H1 (cell line): ENCODE results near the gene MED29. TPM values are rescaled to one million over a fixed set of nuclear protein-coding genes. Genes with fewer than 3 reads are reported as not detected.

Experiments used
- CTCF ChIA-PET: fragments of 300-600 bp; sonication (Branson Sonifier 250); formaldehyde crosslinking; loops from one replicate; lab custom pipeline; 2021; ENCODE audit not compliant: partially characterized antibody; lab: Charles Lee
- POLR2A ChIA-PET: fragments of 300-600 bp; sonication (Branson Sonifier 250); formaldehyde crosslinking; loops from one replicate; lab custom pipeline; 2021; ENCODE audit warnings: inconsistent platforms; ENCODE audit not compliant: partially characterized antibody; lab: Charles Lee
- DNase-seq, 2 experiments: peaks; one replicate each; pipeline versions ENCODE4 v3.0.0 to v3.0.0-alpha.2; 2010 to 2022; ENCODE audit warnings: low spot score in 2 of 2, low read depth in 1 of 2, mixed read lengths in 1 of 2
- FAIRE-seq: peaks from 2 replicates; lab custom pipeline; 2011; peaks lifted over from hg19 to GRCh38; lab: Jason Lieb, UNC
- H2AFZ ChIP-seq: 2 replicates; pipeline ENCODE4 v1.8.1; 2012; ENCODE audit warnings: low read length, inconsistent platforms
- H2AK5ac ChIP-seq: 2 replicates; pipeline ENCODE4 v1.6.1; 2013; ENCODE audit warnings: low read depth, low read length
- H2BK120ac ChIP-seq: replicated peaks from 2 replicates; pipeline ENCODE3; 2013; ENCODE audit warnings: low read depth, low read length, inconsistent platforms
- H2BK12ac ChIP-seq: 2 replicates; pipeline ENCODE4 v1.6.1; 2013; ENCODE audit warnings: low read depth, low read length
- H2BK15ac ChIP-seq: 2 replicates; pipeline ENCODE4 v1.6.1; 2013; ENCODE audit warnings: low read length
- H2BK20ac ChIP-seq: 2 replicates; pipeline ENCODE4 v1.6.1; 2013; ENCODE audit warnings: low read length
- H2BK5ac ChIP-seq: 2 replicates; pipeline ENCODE4 v1.6.1; 2013; ENCODE audit warnings: low read depth, low read length
- H3K14ac ChIP-seq: 2 replicates; pipeline ENCODE4 v1.6.1; 2013; ENCODE audit warnings: inconsistent platforms; ENCODE audit not compliant: insufficient read length
- H3K18ac ChIP-seq: 2 replicates; pipeline ENCODE4 v1.6.1; 2013; ENCODE audit warnings: low read length; ENCODE audit errors: extremely low read depth
- H3K23ac ChIP-seq: 2 replicates; pipeline ENCODE4 v1.6.1; 2013; ENCODE audit warnings: inconsistent platforms; ENCODE audit not compliant: insufficient read length
- H3K23me2 ChIP-seq: 2 replicates; pipeline ENCODE4 v1.6.1; 2013; ENCODE audit warnings: low read depth, low read length
- H3K27ac ChIP-seq: 2 replicates; pipeline ENCODE4 v1.6.1; 2011; ENCODE audit warnings: low read depth, low read length, inconsistent platforms
- H3K27me3 ChIP-seq, 4 experiments: replicated peaks in 1 of 4; 1 replicate in 1 of 4; 2 replicates in 3 of 4; pipeline versions ENCODE4 v1.6.1 to v1.8.1; 2011 to 2013; ENCODE audit warnings: low read length in 3 of 4, mild to moderate bottlenecking in 3 of 4, inconsistent platforms in 2 of 4, mixed read lengths in 2 of 4, moderate library complexity in 1 of 4; ENCODE audit not compliant: control insufficient read depth in 3 of 4, insufficient read depth in 3 of 4; ENCODE audit errors: extremely low read depth in 1 of 4
- H3K36me3 ChIP-seq, 4 experiments: 2 replicates each; pipeline versions ENCODE4 v1.6.1 to v1.8.1; 2011 to 2013; ENCODE audit warnings: mild to moderate bottlenecking in 4 of 4, low read length in 3 of 4, moderate library complexity in 2 of 4, control low read depth in 1 of 4, inconsistent platforms in 1 of 4; ENCODE audit not compliant: insufficient read depth in 4 of 4, control insufficient read depth in 2 of 4
- H3K4ac ChIP-seq: replicated peaks from 2 replicates; pipeline ENCODE3; 2013; ENCODE audit warnings: low read length, low read depth, mixed read lengths, inconsistent platforms; ENCODE audit not compliant: insufficient read length
- H3K4me1 ChIP-seq, 4 experiments: replicated peaks in 1 of 4; 1 replicate in 1 of 4; 2 replicates in 3 of 4; pipeline versions ENCODE4 v1.6.1 to v1.8.1; 2011 to 2013; ENCODE audit warnings: low read length in 3 of 4, inconsistent platforms in 2 of 4, mixed read lengths in 1 of 4; ENCODE audit not compliant: insufficient read depth in 4 of 4, control insufficient read depth in 3 of 4
- H3K4me2 ChIP-seq, 2 experiments: 2 replicates each; pipeline versions ENCODE4 v1.6.1 to v1.8.1; 2011 to 2013; ENCODE audit warnings: low read depth in 2 of 2, low read length in 2 of 2, control low read depth in 1 of 2, inconsistent platforms in 1 of 2, mild to moderate bottlenecking in 1 of 2; ENCODE audit not compliant: insufficient read depth in 1 of 2
- H3K4me3 ChIP-seq, 4 experiments: fragments of 200-600, 300-600 bp in 1 of 4; sonication (generic), shearing (Covaris generic), sonication (Bioruptor Twin) in 1 of 4; 2 replicates each; pipeline versions ENCODE4 v1.5.1 to v1.8.1; 2011 to 2016; ENCODE audit warnings: low read length in 4 of 4, low read depth in 3 of 4, control low read depth in 2 of 4, inconsistent platforms in 2 of 4, mild to moderate bottlenecking in 2 of 4, mixed read lengths in 1 of 4, moderate library complexity in 1 of 4; ENCODE audit not compliant: insufficient read depth in 2 of 4; ENCODE audit errors: extremely low read depth in 1 of 4
- H3K56ac ChIP-seq: replicated peaks from 2 replicates; pipeline ENCODE3; 2013; ENCODE audit warnings: low read depth, mild to moderate bottlenecking, mixed read lengths, low read length, inconsistent platforms; ENCODE audit not compliant: insufficient read length
- H3K79me1 ChIP-seq: 2 replicates; pipeline ENCODE4 v1.6.1; 2013; ENCODE audit warnings: low read depth, low read length, control low read depth
- H3K79me2 ChIP-seq, 2 experiments: 2 replicates each; pipeline versions ENCODE4 v1.6.1 to v1.8.1; 2012 to 2013; ENCODE audit warnings: low read length in 2 of 2, mild to moderate bottlenecking in 2 of 2, inconsistent platforms in 1 of 2; ENCODE audit not compliant: insufficient read depth in 2 of 2, control insufficient read depth in 1 of 2
- H3K9ac ChIP-seq, 4 experiments: replicated peaks in 1 of 4; 1 replicate in 1 of 4; 2 replicates in 3 of 4; pipeline versions ENCODE4 v1.6.1 to v1.8.1; 2011 to 2013; ENCODE audit warnings: low read depth in 3 of 4, low read length in 3 of 4, control low read depth in 2 of 4, mild to moderate bottlenecking in 2 of 4, moderate library complexity in 2 of 4, inconsistent platforms in 1 of 4; ENCODE audit errors: extremely low read depth in 1 of 4
- H3K9me3 ChIP-seq, 2 experiments: 2 replicates each; pipeline versions ENCODE4 v1.6.1 to v1.8.1; 2012 to 2013; ENCODE audit warnings: mild to moderate bottlenecking in 2 of 2, moderate library complexity in 2 of 2, control low read depth in 1 of 2, inconsistent platforms in 1 of 2, low read depth in 1 of 2, low read length in 1 of 2, mixed read lengths in 1 of 2; ENCODE audit not compliant: insufficient read depth in 2 of 2
- H4K20me1 ChIP-seq, 2 experiments: replicated peaks in 1 of 2; 2 replicates each; pipeline versions ENCODE3 to v1.8.1; 2011 to 2013; ENCODE audit warnings: inconsistent platforms in 2 of 2, low read length in 2 of 2, mild to moderate bottlenecking in 1 of 2; ENCODE audit not compliant: insufficient read depth in 2 of 2, control insufficient read depth in 1 of 2
- H4K5ac ChIP-seq: 2 replicates; pipeline ENCODE4 v1.6.1; 2013; ENCODE audit warnings: low read length, low read depth, mixed read lengths, inconsistent platforms; ENCODE audit not compliant: insufficient read length
- H4K8ac ChIP-seq: 2 replicates; pipeline ENCODE4 v1.8.0; 2013; ENCODE audit warnings: mild to moderate bottlenecking, moderate library complexity, low read length, inconsistent platforms; ENCODE audit not compliant: insufficient read depth; ENCODE audit errors: extremely low read depth
- H4K91ac ChIP-seq: replicated peaks from 2 replicates; pipeline ENCODE3; 2013; ENCODE audit warnings: low read length, mixed read lengths, inconsistent platforms; ENCODE audit not compliant: insufficient read length
- ATF2 ChIP-seq: IDR thresholded peaks from 2 replicates; pipeline ENCODE4 v1.6.1; 2012; ENCODE audit warnings: low read length, inconsistent platforms
- ATF3 ChIP-seq: IDR thresholded peaks from 2 replicates; pipeline ENCODE4 v1.6.1; 2011; ENCODE audit warnings: low read depth, mild to moderate bottlenecking, low read length; ENCODE audit not compliant: insufficient read depth
- POLR2A ChIP-seq, 2 experiments: IDR thresholded peaks; 1 replicate in 1 of 2; 2 replicates in 1 of 2; pipeline ENCODE4 v1.6.1; 2011; ENCODE audit warnings: low read depth in 2 of 2, low read length in 2 of 2, mild to moderate bottlenecking in 2 of 2; ENCODE audit errors: control extremely low read depth in 1 of 2
- RFX5 ChIP-seq: IDR thresholded peaks from 2 replicates; pipeline ENCODE4 v1.6.1; 2011; ENCODE audit warnings: low read depth, low read length, improper control_type of control experiment, borderline replicate concordance
- WGBS, 2 experiments: shearing (Covaris generic) in 1 of 2; methylation state at CpG; one replicate each; pipeline versions ENCODE4 v1.1.6 to v1.1.7; 2013 to 2015; ENCODE audit warnings: low lambda C conversion rate in 2 of 2, mixed read lengths in 2 of 2, inconsistent platforms in 1 of 2, low coverage in 1 of 2, missing lambda C conversion rate in 1 of 2; ENCODE audit not compliant: insufficient replicate concordance in 2 of 2, insufficient coverage in 1 of 2, insufficient read length in 1 of 2; ENCODE audit errors: extremely low coverage in 1 of 2, missing lambda C conversion rate in 1 of 2; 5-methylcytosine and 5-hydroxymethylcytosine counted together
- polyA plus RNA-seq, 7 experiments: library from polyadenylated mRNA; depleted of rRNA in 3 of 7; stranded (reverse) in 5 of 7; unstranded in 2 of 7; fragments of >200 nt in 5 of 7; fragments of 200-250 nt in 2 of 7; gene quantifications; 1 replicate in 5 of 7; 2 replicates in 1 of 7; 4 replicates in 1 of 7; pipeline versions ENCODE4 v1.2.1 to v1.2.3, GENCODE V29; 2011 to 2013; ENCODE audit warnings: missing spikeins in 2 of 7, mixed read lengths in 2 of 7
- total RNA-seq: library from RNA; stranded (reverse); fragmentation: NEBNext Ultra II Directional; extraction: Animal tissue kit (Norgen Biotek cat#: 25700); gene quantifications from 2 replicates; pipeline ENCODE4 v1.2.1, GENCODE V29; 2021

The MED29 gene
- total and polyA plus RNA-seq, 2 of the 8 experiments (the other 6 are each of a cell fraction or from before 2014, with no cell fraction given): 31.1 to 52.5 TPM

GRCh38 chr19:39410831-39411080, 19.6 kb downstream of the MED29 start:
- POLR2A ChIA-PET: interaction anchor here (0.7 to 25.7 kb wide), 6 partner anchors 10 to 90 kb away, joined by 3 to 1154 read pairs (median 13); partner anchors contain the start of genes MED29, PAF1, RPS16 and SUPT5H
- DNase-seq: peak in 1 of 2 experiments; percentile 32
- Histone ChIP-seq H3K14ac (no peak overlapping the region), H3K27me3 (no peaks in the 10 kb centered on the region), H3K4me2 (peak overlapping the region; percentile 78 to 84), H4K20me1 (peaks cover 2 to 18% of the 10 kb centered on the region in 2 experiments), H3K18ac (no peak overlapping the region), H2AK5ac (0 out of 2 replicates have a peak overlapping the region, but pooled peaks have one; percentile 1), H4K91ac (no peak overlapping the region), H2BK120ac (no peak overlapping the region), H2BK12ac (0 out of 2 replicates have a peak overlapping the region, but pooled peaks have one; percentile 96), H2AFZ (no peak overlapping the region), H3K4me1 (peaks cover 10 to 46% (median 22%) of the 10 kb centered on the region in 4 experiments), H3K79me2 (peaks cover 6 to 33% of the 10 kb centered on the region in 2 experiments; a peak in 3 of 4 replicates), H3K9me3 (no peaks in the 10 kb centered on the region), H2BK5ac (peak overlapping the region; percentile 0; the same call in 1 of the 2 replicates), H3K23me2 (peaks cover 24% of the 10 kb centered on the region), H3K56ac (no peak overlapping the region), H4K8ac (no peak overlapping the region), H3K23ac (no peak overlapping the region), H3K36me3 (peaks cover 0 to 6% (median 0%) of the 10 kb centered on the region in 4 experiments; a peak in 2 of 8 replicates), H3K4ac (no peak overlapping the region), H3K79me1 (no peaks in the 10 kb centered on the region), H3K27ac (peak overlapping the region; percentile 92; the same call in 1 of the 2 replicates), H2BK15ac (no peak overlapping the region), H2BK20ac (no peak overlapping the region), H3K4me3 (peak overlapping the region; percentile 64 to 97 (median 83); a peak in 5 of 8 replicates), H4K5ac (no peak overlapping the region), H3K9ac (peak overlapping the region in 2 of 4 experiments; percentile 41 to 75; a peak in 2 of 7 replicates)
- CTCF ChIA-PET: interaction anchor here (0.8 to 2.3 kb wide), 10 partner anchors 12 to 231 kb away, joined by 3 to 128 read pairs (median 6); partner anchors contain the start of genes MED29 and PAF1
- no peak for TF ChIP-seq ATF3
- no peak for TF ChIP-seq ATF2
- TF ChIP-seq RFX5: no peak
- TF ChIP-seq POLR2A (IDR thresholded peaks at IDR 0.05; ENCODE audit: control extremely low read depth in 1 of 2, low read depth in 2 of 2, low read length in 2 of 2): peak in 1 of 2 experiments; percentile 32; a peak in 1 of 3 replicates
- no peak for FAIRE-seq
- WGBS, 2 experiments: 88% methylated on average over 1 of the region's 1 CpG; no CpG with 5 or more reads in 1 of the 2 experiments
